GM12872 (cell line): ENCODE results near the gene GDPD4.

Experiments
- CTCF ChIP-seq: IDR thresholded peaks from 3 replicates; pipeline ENCODE4 v1.5.1; 2011; ENCODE audit warnings: low read depth, mild to moderate bottlenecking, low read length, moderate library complexity; ENCODE audit not compliant: insufficient read depth

Gene GDPD4

GRCh38 chr11:77214557-77214956 lies 86.9 kb downstream of the GDPD4 start:
- TF ChIP-seq CTCF, result no peak

- no peak for TF ChIP-seq CTCF
Observed at GRCh38 chr11:77213589-77214428, 87.7 kb downstream of the GDPD4 start.

GRCh38 chr11:77213029-77213579 lies 88.4 kb downstream of the GDPD4 start:
- TF ChIP-seq CTCF, result no peak

- no peak for TF ChIP-seq CTCF
Observed at GRCh38 chr11:77212314-77213007, 89.0 kb downstream of the GDPD4 start.

- no peak for TF ChIP-seq CTCF
Observed at GRCh38 chr11:77211594-77212251, 89.8 kb downstream of the GDPD4 start.

- TF ChIP-seq CTCF, result no peak
Observed at GRCh38 chr11:77211040-77211451, 90.4 kb downstream of the GDPD4 start.

GRCh38 chr11:77209663-77210062 lies 91.8 kb downstream of the GDPD4 start:
- no peak for TF ChIP-seq CTCF
